ENCODE measurements around the gene DGKQ. TPM values are rescaled to one million over a fixed set of nuclear protein-coding genes. Genes with fewer than 3 reads are reported as not detected.

DGKQ gene
- polyA plus RNA-seq, 1 experiment = 4.5 TPM

DNA sequence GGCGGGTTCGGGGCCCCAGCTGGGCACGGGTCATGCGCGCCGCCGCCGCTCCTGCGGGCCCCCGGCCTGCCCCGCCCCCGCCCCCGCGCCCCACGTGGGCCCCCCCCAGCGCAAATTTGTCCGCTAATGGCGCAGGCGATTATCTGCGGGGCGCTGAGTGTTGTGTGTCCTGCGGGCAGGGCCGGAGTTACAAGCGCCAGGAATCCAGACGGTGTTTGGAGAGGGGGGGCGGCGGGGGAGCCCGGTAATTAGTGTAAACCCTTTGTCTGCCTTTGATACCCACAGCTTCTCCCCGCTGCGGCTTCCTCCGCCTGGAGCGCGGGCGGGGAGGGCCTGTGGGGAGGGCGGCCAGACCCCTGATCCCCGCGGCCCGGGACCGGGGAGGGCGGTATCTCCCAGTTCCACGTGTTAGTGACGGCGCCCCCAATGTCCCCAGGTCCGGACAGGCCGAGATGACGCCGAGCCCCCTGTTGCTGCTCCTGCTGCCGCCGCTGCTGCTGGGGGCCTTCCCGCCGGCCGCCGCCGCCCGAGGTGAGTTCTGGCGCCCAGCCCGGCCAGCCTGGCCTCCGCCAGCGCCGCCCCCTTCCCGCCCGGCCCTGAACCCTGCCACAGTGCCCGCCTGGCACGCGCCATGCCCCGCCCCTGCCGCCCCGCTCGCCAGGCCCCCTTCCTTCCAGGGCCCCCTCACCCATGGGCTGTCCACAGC, 38.8 kb upstream of the DGKQ start:
- ChIA-PET CTCF (no interaction called here), POLR2A (no interaction called here)
- peaks cover 19% of the 10 kb centered on the region for H3K27me3 ChIP-seq (ENCODE audit: control insufficient read depth, insufficient read depth, low read length)
- peaks cover 4% of the 10 kb centered on the region; the same call in 1 of the 2 replicates for H3K9me3 ChIP-seq (ENCODE audit: control insufficient read depth, insufficient read depth, low read length)
- H3K27ac ChIP-seq (ENCODE audit: low read depth, low read length) = no peak overlapping the region
- DNase-seq (ENCODE audit: low read depth, low spot score) = no peak
- peak overlapping the region; percentile 58 for H3K4me3 ChIP-seq (ENCODE audit: low read depth, low read length)
- TF ChIP-seq, protein P1, sequence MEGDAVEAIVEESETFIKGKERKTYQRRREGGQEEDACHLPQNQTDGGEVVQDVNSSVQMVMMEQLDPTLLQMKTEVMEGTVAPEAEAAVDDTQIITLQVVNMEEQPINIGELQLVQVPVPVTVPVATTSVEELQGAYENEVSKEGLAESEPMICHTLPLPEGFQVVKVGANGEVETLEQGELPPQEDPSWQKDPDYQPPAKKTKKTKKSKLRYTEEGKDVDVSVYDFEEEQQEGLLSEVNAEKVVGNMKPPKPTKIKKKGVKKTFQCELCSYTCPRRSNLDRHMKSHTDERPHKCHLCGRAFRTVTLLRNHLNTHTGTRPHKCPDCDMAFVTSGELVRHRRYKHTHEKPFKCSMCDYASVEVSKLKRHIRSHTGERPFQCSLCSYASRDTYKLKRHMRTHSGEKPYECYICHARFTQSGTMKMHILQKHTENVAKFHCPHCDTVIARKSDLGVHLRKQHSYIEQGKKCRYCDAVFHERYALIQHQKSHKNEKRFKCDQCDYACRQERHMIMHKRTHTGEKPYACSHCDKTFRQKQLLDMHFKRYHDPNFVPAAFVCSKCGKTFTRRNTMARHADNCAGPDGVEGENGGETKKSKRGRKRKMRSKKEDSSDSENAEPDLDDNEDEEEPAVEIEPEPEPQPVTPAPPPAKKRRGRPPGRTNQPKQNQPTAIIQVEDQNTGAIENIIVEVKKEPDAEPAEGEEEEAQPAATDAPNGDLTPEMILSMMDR (IDR thresholded peaks at IDR 0.05; ENCODE audit: low read depth, low read length) = no peak

DNA sequence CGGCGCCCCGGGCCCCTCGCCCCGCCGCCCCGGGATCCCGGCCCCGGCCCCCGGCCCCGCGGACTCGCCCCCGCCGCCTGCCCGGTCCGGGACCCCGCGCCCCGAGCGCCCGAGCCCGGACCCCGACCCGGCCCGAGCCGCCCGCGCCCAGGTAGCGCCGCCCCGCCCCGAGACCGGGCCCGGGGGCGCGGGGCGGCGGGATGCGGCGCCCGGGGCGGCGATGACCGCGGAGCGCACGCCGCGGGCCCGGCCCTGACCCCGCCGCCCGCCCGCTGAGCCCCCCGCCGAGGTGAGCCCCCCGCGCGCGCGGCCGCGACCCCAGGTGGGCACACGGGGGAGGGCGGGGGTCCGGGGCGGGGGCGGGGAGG, 38.3 kb upstream of the DGKQ start:
- Histone ChIP-seq H3K27me3 (ENCODE audit: control insufficient read depth, insufficient read depth, low read length) (peaks cover 24% of the 10 kb centered on the region), H3K4me3 (ENCODE audit: low read depth, low read length) (peak overlapping the region; percentile 58; the same call in 1 of the 2 replicates), H3K27ac (ENCODE audit: low read depth, low read length) (no peak overlapping the region), H3K9me3 (ENCODE audit: control insufficient read depth, insufficient read depth, low read length) (peaks cover 9% of the 10 kb centered on the region)
- DNase-seq (ENCODE audit: low read depth, low spot score) = no peak
- ChIA-PET CTCF (no interaction called here), POLR2A (no interaction called here)
- TF ChIP-seq, protein P1 (IDR thresholded peaks at IDR 0.05; ENCODE audit: low read depth, low read length) = no peak

DNA sequence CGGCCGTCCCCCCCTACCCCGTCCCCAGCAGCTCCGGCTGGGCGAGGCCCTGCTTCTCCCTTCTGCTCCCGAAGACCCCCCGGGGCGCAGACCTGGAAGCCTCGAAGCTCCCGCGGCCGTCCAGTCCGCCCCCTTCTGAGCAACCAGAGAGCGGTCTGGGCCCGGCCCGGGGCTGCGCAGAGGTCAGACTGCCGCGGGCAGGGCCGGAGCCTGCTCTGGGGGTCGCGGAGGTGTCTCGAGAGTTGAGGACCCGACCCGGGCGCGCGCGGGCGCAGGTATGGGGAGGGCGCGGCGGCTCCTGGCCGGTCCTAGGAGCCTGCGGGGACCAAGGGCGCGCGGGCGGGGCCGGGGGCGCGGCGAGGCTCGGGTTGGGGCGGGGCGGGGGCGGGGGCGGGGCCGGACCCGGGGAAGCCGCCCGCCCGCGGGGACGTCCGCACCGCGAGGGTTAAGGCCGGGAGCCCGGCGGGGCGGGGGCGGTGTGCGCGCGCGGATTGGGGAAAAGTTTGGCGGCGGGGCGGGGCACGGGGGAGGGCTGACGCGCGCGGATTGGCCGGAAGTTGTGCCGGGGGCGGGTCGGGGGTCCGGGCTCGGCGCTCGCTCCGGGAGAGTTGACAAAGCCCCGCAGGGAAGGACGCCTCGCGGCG, 37.8 kb upstream of the DGKQ start, which contains the start of gene FGFRL1:
Gene FGFRL1, plus strand, starts transcription at position 605 of the 644 bp plus-strand sequence. CDS start 860 bp downstream, outside the sequence.
- TF ChIP-seq, protein P1 (IDR thresholded peaks at IDR 0.05; ENCODE audit: low read depth, low read length) = no peak
- peak within 1 kb of the TSS; percentile 31 for H3K27ac ChIP-seq (ENCODE audit: low read depth, low read length)
- CTCF ChIA-PET = no interaction called here
- peak; percentile 41 for DNase-seq (ENCODE audit: low read depth, low spot score)
- H3K4me3 ChIP-seq (ENCODE audit: low read depth, low read length) = peak within 1 kb of the TSS; percentile 59
- H3K9me3 ChIP-seq (ENCODE audit: control insufficient read depth, insufficient read depth, low read length) = peaks cover 12% of the 10 kb centered on the region
- POLR2A ChIA-PET = interaction anchor here (0.7 to 1.3 kb wide), 4 partner anchors 33 to 336 kb away, joined by 3 to 5 read pairs (median 4); partner anchors contain the start of gene UVSSA
- H3K27me3 ChIP-seq (ENCODE audit: control insufficient read depth, insufficient read depth, low read length) = peaks cover 26% of the 10 kb centered on the region

DNA sequence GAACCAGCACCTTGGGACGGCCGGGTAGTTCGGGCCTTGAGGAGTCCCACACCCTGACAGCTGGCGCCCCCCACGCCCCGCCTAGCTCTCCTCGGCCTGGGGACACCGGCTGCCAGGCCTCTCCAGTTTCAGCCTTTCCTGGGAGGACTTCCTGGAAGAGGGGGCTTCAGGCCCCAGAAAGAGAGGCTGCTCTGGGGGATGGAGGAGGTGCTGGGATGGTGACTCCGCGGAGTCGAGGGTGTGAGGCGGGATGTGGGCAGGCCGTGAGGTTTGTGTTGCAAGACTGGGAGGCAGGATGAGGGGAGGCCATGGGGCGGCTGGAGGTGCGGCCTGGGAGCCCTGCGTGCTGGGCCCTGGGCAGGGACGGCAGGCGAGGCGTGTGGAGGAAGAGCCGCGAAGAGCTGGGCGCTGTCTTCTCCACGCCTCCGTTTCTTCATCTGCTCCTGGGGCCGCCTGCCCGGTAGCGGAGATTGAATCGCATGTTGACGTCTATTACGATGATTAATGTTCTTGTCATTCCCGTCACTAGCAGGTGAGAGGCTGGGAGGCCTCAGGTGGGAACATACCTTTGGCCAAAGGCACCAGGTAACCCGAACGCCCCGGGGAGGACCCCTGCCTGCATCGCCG, 37.1 kb upstream of the DGKQ start:
- ChIA-PET POLR2A (interaction anchor here (0.7 to 1.3 kb wide), 5 partner anchors 23 to 336 kb away, joined by 3 to 5 read pairs (median 4); partner anchors contain the start of gene UVSSA), CTCF (no interaction called here)
- TF ChIP-seq, protein P1 (IDR thresholded peaks at IDR 0.05; ENCODE audit: low read depth, low read length) = no peak
- Histone ChIP-seq H3K4me3 (ENCODE audit: low read depth, low read length) (peak overlapping the region; percentile 59), H3K27me3 (ENCODE audit: control insufficient read depth, insufficient read depth, low read length) (peaks cover 26% of the 10 kb centered on the region), H3K9me3 (ENCODE audit: control insufficient read depth, insufficient read depth, low read length) (peaks cover 12% of the 10 kb centered on the region), H3K27ac (ENCODE audit: low read depth, low read length) (peak overlapping the region; percentile 31)
- DNase-seq (ENCODE audit: low read depth, low spot score) = peak; percentile 27
